Mucosa of descending colon (tissue), 3 donors: ENCODE results near the gene ZNF862. TPM values are rescaled to one million over a fixed set of nuclear protein-coding genes. Genes with fewer than 3 reads are reported as not detected.

Source experiments
- ATAC-seq: fragments of 200-7000 bp; cut with Tn5 transposase; one replicate; pipeline ENCODE4 v1.9.1; 2020; ENCODE audit warnings: mild to moderate bottlenecking, moderate library complexity
- DNase-seq, 3 donors: peaks; one replicate each; pipeline ENCODE4 v3.0.0-alpha.2; 2020
- H3K36me3 ChIP-seq: fragments of 200-600 bp; one replicate; pipeline ENCODE4 v1.8.0; 2021; ENCODE audit warnings: low read depth, mild to moderate bottlenecking
- H3K4me1 ChIP-seq: fragments of 200-600 bp; one replicate; pipeline ENCODE4 v1.8.0; 2021; ENCODE audit warnings: low read depth, mild to moderate bottlenecking
- H3K4me3 ChIP-seq: fragments of 200-600 bp; one replicate; pipeline ENCODE4 v1.8.0; 2021; ENCODE audit warnings: mild to moderate bottlenecking
- H3K9me3 ChIP-seq: fragments of 200-600 bp; one replicate; pipeline ENCODE4 v1.8.0; 2021; ENCODE audit warnings: mild to moderate bottlenecking
- intact Hi-C, 2 donors: fragments of 100-400 bp; cut with DNase I in 1 of 2; cut with micrococcal nuclease in 1 of 2; formaldehyde crosslinking; loops; one replicate each; pipeline versions ENCODE4 v1.11.0 to v1.11.1; 2022; cut with DNase I, micrococcal nuclease
- total RNA-seq, 3 donors: library from RNA; stranded (reverse); fragmentation: NEBNext Ultra II Directional in 2 of 3; extraction: Animal tissue kit (Norgen Biotek cat#: 25700) in 2 of 3; gene quantifications; one replicate each; pipeline versions ENCODE4 v1.2.1 to v1.2.4, GENCODE V29; 2021 to 2023
- TF ChIP-seq, protein P1 (sequence below): fragments of 200-600 bp; IDR thresholded peaks from one replicate; pipeline ENCODE4 v1.8.0; 2022; ENCODE audit warnings: antibody characterized with exemption, mild to moderate bottlenecking
- donor health status: DM: no; HTN: no; CAD: no; lungs with moderate emphysema.
- donor health status: DM: no; HTN: no; CAD: no.
- donor health status: DM: no; HTN: yes; CAD: no.

The ZNF862 gene
- total RNA-seq, 3 donors from 2014 or later, result 18.0 to 25.4 (median 25.2) TPM

DNA sequence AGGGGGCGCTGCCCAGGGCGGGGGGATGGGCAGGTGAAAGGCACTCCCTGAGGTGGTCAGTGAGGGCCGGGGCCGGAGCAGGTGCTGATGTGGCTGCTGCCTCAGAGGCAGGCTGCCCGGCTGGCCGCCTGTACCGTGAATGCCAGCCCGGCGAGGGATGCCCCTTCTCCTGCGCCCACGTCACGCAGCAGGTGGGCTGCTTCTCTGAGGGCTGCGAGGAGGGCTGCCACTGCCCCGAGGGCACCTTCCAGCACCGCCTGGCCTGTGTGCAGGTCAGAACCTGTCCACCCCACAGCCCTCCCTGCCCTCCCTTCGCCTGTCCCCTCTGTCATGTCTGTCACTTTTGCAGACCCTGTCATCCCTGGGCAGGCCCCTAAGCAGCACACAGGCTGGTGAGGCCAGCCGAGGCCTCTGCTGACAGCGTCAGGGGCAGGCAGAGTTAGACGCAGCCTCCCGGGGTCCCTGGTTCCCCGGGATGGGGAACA lies 21.9 kb upstream of the ZNF862 start:
- ATAC-seq, result no peak
- no peaks in the 10 kb centered on the region for H3K36me3 ChIP-seq
- intact Hi-C loops, result no loop called here

DNA sequence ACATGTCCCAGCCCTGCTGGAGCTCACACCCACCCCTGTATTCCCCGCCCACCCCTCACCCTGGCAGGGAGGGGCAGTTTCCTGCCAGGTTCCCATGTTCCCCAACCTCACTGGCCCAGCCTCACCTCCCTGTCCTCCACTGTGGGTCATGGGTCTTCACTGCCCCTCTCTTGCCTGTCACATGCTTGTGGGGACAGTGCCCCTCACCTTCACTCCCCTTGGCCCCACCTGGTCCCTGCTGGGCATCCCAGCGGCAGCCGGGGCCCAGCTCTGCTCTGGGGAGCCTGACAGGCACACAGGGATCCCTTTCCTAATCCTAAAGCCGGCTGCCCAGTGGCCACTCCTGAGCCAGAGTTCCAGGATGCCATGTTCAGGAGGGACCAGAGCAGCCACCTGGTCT lies 21.4 kb upstream of the ZNF862 start:
- H3K4me3 ChIP-seq, result no peak overlapping the region
- TF ChIP-seq, protein P1, sequence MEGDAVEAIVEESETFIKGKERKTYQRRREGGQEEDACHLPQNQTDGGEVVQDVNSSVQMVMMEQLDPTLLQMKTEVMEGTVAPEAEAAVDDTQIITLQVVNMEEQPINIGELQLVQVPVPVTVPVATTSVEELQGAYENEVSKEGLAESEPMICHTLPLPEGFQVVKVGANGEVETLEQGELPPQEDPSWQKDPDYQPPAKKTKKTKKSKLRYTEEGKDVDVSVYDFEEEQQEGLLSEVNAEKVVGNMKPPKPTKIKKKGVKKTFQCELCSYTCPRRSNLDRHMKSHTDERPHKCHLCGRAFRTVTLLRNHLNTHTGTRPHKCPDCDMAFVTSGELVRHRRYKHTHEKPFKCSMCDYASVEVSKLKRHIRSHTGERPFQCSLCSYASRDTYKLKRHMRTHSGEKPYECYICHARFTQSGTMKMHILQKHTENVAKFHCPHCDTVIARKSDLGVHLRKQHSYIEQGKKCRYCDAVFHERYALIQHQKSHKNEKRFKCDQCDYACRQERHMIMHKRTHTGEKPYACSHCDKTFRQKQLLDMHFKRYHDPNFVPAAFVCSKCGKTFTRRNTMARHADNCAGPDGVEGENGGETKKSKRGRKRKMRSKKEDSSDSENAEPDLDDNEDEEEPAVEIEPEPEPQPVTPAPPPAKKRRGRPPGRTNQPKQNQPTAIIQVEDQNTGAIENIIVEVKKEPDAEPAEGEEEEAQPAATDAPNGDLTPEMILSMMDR, result no peak
- no peaks in the 10 kb centered on the region for H3K36me3 ChIP-seq
- DNase-seq (no peak), ATAC-seq (no peak)
- no peaks in the 10 kb centered on the region for H3K9me3 ChIP-seq
- intact Hi-C loops, result no loop called here
- H3K4me1 ChIP-seq, result peaks cover 6% of the 10 kb centered on the region

More for the DNA sequence above, 21.9 kb upstream of the ZNF862 start:
- no peak overlapping the region for H3K4me3 ChIP-seq
- DNase-seq, result peak in 1 of 3 donors; percentile 30
- H3K4me1 ChIP-seq, result peaks cover 3% of the 10 kb centered on the region
- TF ChIP-seq, protein P1, result no peak
- no peaks in the 10 kb centered on the region for H3K9me3 ChIP-seq

DNA sequence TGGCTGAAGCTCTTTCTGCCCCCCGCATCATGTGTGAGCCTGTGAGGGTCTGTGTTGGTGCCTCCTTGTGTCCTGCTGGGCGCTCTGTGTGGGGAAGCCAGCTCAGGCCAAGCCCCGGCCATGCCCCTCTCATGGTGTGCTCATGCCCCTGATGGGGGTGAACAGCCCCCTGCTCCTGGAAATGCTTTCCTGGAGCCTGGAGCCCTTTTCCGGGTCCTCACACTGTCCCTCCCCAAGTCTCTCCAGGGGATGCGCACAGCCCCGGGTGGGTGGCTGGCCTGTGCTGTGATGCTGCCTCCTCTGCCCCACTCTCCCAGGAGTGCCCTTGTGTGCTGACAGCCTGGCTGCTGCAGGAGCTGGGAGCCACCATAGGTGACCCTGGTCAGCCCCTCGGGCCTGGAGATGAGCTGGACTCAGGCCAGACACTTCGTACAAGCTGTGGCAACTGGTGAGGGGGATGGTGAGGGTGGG lies 20.8 kb upstream of the ZNF862 start:
- peak in 1 of 3 donors; percentile 27 for DNase-seq
- TF ChIP-seq, protein P1, result no peak
- intact Hi-C loops, result no loop called here
- Histone ChIP-seq H3K4me1 (peaks cover 9% of the 10 kb centered on the region), H3K9me3 (no peaks in the 10 kb centered on the region), H3K4me3 (no peak overlapping the region), H3K36me3 (no peaks in the 10 kb centered on the region)
- no peak for ATAC-seq

DNA sequence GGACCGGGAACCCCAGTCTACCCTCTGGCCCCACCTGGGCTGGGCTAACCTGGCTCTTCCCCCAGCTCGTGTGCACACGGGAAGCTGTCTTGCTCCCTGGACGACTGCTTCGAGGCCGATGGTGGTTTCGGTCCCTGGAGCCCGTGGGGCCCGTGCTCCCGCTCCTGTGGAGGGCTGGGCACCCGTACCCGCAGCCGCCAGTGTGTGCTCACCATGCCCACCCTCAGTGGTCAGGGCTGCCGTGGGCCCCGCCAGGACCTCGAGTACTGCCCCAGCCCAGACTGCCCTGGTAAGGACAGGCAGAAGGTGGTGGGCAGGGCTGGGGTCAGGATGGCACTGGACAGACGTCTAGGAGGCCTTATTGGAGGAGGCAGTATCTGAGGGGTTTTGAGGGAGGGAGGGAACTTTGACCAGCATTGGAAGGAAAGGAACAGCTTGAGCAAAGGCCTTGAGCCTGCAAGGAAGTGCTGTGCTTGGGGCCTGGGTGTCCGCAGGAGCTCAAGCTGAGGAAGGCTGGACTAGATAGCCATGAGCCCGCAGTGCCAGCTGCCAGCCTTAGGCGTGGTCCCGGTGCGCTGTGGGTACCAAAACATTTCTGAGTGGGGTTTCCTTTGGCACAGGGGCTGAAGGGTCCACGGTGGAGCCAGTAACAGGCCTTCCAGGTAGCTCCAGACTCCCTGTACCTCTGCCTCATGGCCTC lies 20.2 kb upstream of the ZNF862 start:
- Histone ChIP-seq H3K9me3 (no peaks in the 10 kb centered on the region), H3K4me1 (peaks cover 9% of the 10 kb centered on the region), H3K36me3 (no peaks in the 10 kb centered on the region), H3K4me3 (no peak overlapping the region)
- intact Hi-C loops, result no loop called here
- ATAC-seq, result no peak
- TF ChIP-seq, protein P1, result no peak
- peak in 1 of 3 donors; percentile 38 for DNase-seq

DNA sequence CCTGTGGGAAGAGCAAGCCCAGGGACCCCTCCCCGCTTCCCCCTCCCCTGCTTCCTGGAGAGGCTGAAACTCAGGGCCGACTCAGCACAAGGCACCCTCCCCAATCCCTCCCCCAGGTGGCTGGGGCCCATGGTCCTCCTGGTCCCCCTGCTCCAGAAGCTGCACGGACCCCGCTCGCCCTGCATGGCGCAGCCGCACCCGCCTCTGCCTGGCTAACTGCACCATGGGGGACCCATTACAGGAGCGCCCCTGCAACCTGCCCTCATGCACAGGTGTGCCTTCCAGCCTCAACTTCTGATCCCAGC lies 19.7 kb upstream of the ZNF862 start:
- H3K4me1 ChIP-seq, result peaks cover 9% of the 10 kb centered on the region
- no peak for ATAC-seq

More for the DNA sequence above, 19.7 kb upstream of the ZNF862 start:
- DNase-seq, result peak in 1 of 3 donors; percentile 34
- no peaks in the 10 kb centered on the region for H3K9me3 ChIP-seq
- TF ChIP-seq, protein P1, result no peak
- no peak overlapping the region for H3K4me3 ChIP-seq
- intact Hi-C loops, result no loop called here
- no peaks in the 10 kb centered on the region for H3K36me3 ChIP-seq
